PFSK-1 (cell line): Measurements from ENCODE around the gene SNCAIP.

Source experiments
- POLR2AphosphoS5 ChIP-seq: IDR thresholded peaks from 2 replicates; pipeline ENCODE4 v1.6.1; 2012; ENCODE audit warnings: low read depth, mild to moderate bottlenecking, control low read depth, low read length, moderate library complexity
- TAF1 ChIP-seq: IDR thresholded peaks from 2 replicates; pipeline ENCODE4 v1.6.1; 2012; ENCODE audit warnings: low read length, control low read depth, borderline replicate concordance; ENCODE audit not compliant: insufficient read depth
- TF ChIP-seq, protein P1 (sequence below), 2 experiments: IDR thresholded peaks; 2 replicates each; pipeline versions ENCODE4 v1.6.1 to v1.8.0; 2011 to 2012; ENCODE audit warnings: low read depth in 2 of 2, low read length in 2 of 2, control low read depth in 1 of 2, inconsistent platforms in 1 of 2, mild to moderate bottlenecking in 1 of 2, moderate library complexity in 1 of 2; ENCODE audit not compliant: insufficient read depth in 1 of 2

DNA sequence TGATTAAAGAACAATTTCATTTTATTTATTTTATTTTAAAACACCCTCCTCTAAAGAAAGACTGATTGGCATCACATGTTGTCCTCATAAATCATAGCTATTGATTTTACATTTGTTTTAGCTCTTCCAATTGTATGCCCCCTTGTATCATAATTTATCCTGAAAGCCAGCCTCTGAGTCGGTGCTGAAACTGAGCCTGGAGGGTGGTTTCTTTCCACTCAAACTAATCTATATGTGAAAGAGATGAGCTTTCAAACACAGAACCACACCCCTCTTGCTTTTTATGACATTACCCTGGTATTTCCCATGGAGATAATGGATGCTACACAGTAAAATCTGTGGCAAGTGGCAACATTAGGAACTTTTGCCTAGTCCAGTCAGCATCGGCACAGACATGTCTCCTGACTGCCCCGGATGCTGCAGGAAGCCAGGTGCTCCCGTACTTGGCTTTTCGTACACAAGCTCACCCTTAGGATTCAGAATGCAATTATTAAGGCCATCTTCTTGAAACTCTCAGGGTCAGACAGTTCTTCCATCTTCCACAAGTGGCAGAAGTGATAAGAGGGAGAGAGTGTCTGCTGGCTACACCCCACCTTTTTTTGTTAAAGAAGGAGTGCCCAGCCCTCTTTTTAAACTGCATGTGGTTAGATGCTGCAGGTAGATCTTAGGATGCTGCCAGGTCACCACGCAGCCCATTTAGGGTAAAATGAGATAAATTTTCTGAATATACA is 91.1 kb downstream of the SNCAIP start:
- no peak for TF ChIP-seq TAF1
- TF ChIP-seq, protein P1, sequence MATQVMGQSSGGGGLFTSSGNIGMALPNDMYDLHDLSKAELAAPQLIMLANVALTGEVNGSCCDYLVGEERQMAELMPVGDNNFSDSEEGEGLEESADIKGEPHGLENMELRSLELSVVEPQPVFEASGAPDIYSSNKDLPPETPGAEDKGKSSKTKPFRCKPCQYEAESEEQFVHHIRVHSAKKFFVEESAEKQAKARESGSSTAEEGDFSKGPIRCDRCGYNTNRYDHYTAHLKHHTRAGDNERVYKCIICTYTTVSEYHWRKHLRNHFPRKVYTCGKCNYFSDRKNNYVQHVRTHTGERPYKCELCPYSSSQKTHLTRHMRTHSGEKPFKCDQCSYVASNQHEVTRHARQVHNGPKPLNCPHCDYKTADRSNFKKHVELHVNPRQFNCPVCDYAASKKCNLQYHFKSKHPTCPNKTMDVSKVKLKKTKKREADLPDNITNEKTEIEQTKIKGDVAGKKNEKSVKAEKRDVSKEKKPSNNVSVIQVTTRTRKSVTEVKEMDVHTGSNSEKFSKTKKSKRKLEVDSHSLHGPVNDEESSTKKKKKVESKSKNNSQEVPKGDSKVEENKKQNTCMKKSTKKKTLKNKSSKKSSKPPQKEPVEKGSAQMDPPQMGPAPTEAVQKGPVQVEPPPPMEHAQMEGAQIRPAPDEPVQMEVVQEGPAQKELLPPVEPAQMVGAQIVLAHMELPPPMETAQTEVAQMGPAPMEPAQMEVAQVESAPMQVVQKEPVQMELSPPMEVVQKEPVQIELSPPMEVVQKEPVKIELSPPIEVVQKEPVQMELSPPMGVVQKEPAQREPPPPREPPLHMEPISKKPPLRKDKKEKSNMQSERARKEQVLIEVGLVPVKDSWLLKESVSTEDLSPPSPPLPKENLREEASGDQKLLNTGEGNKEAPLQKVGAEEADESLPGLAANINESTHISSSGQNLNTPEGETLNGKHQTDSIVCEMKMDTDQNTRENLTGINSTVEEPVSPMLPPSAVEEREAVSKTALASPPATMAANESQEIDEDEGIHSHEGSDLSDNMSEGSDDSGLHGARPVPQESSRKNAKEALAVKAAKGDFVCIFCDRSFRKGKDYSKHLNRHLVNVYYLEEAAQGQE (IDR thresholded peaks at IDR 0.05; ENCODE audit: insufficient read depth in 1 of 2, low read depth in 2 of 2, low read length in 2 of 2), result no peak
- no peak for TF ChIP-seq POLR2AphosphoS5
